ENCODE measurements around the gene NEUROG1.

DNA sequence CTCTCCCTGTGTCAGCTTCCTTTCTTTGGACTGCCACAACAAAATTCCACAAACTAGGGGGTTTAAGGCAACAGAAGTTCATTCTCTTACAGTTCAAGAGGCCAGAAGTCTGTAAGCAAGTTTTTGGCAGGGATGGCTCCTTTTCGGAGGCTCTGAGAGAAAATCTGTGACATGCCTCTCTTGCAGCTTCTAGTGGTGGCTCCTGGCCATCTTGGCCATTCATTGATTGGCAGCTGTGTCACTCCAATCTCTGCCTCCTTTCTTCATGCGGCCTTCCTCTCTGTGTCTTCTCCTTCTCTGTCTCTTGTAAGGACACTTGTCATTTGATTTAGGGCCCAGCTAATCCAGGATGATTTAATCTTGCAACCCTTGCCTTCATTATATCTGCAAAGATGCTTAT lies 2.0 kb upstream of the NEUROG1 start:
- TF ChIP-seq EZH2phosphoT487 (IDR thresholded peaks at IDR 0.05; ENCODE audit: low read length): no peak
- TF ChIP-seq, protein P1, sequence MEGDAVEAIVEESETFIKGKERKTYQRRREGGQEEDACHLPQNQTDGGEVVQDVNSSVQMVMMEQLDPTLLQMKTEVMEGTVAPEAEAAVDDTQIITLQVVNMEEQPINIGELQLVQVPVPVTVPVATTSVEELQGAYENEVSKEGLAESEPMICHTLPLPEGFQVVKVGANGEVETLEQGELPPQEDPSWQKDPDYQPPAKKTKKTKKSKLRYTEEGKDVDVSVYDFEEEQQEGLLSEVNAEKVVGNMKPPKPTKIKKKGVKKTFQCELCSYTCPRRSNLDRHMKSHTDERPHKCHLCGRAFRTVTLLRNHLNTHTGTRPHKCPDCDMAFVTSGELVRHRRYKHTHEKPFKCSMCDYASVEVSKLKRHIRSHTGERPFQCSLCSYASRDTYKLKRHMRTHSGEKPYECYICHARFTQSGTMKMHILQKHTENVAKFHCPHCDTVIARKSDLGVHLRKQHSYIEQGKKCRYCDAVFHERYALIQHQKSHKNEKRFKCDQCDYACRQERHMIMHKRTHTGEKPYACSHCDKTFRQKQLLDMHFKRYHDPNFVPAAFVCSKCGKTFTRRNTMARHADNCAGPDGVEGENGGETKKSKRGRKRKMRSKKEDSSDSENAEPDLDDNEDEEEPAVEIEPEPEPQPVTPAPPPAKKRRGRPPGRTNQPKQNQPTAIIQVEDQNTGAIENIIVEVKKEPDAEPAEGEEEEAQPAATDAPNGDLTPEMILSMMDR (IDR thresholded peaks at IDR 0.05; ENCODE audit: low read length): no peak

Measured in MM.1S (cell line).